NCI-H187 treated with DMSO at 0.1 percent for 48 hours (cell line): ENCODE results near the gene IKZF1.
"Not testable (repeated sequence)": the region's sequence is repeated elsewhere in the genome, so short reads cannot be mapped to it uniquely, and the experiment has no call there.

Source experiments
- DNase-seq: peaks from one replicate; lab custom pipeline; 2025; lab: John Stamatoyannopoulos, UW

IKZF1 gene

GRCh38 chr7:50334341-50334994, 30.0 kb downstream of the IKZF1 start:
- no peak for DNase-seq

GRCh38 chr7:50335230-50335794, 30.8 kb downstream of the IKZF1 start:
- DNase-seq, result no peak

- no peak for DNase-seq
Observed at GRCh38 chr7:50335795-50336754, 31.6 kb downstream of the IKZF1 start.

- no peak for DNase-seq
Observed at GRCh38 chr7:50336894-50337703, 32.6 kb downstream of the IKZF1 start.

GRCh38 chr7:50339472-50339871, 35.0 kb downstream of the IKZF1 start:
- DNase-seq, result not testable (repeated sequence)

GRCh38 chr7:50339990-50340500, 35.5 kb downstream of the IKZF1 start:
- peak; percentile 35 for DNase-seq

- DNase-seq, result no peak
Observed at GRCh38 chr7:50341724-50342123, 37.2 kb downstream of the IKZF1 start.

- no peak for DNase-seq
Observed at GRCh38 chr7:50342616-50343114, 38.1 kb downstream of the IKZF1 start.

- no peak for DNase-seq
Observed at GRCh38 chr7:50346545-50347497, 42.3 kb downstream of the IKZF1 start.

- DNase-seq, result no peak
Observed at GRCh38 chr7:50347693-50348092, 43.2 kb downstream of the IKZF1 start.

- DNase-seq, result no peak
Observed at GRCh38 chr7:50348469-50349162, 44.1 kb downstream of the IKZF1 start.

- DNase-seq, result no peak
Observed at GRCh38 chr7:50349399-50349798, 44.9 kb downstream of the IKZF1 start.

GRCh38 chr7:50349963-50350944, 45.7 kb downstream of the IKZF1 start:
- no peak for DNase-seq

- no peak for DNase-seq
Observed at GRCh38 chr7:50351267-50351666, 46.8 kb downstream of the IKZF1 start.

- DNase-seq, result no peak
Observed at GRCh38 chr7:50352282-50352681, 47.8 kb downstream of the IKZF1 start.

- no peak for DNase-seq
Observed at GRCh38 chr7:50352751-50353150, 48.2 kb downstream of the IKZF1 start.

GRCh38 chr7:50353201-50353600, 48.7 kb downstream of the IKZF1 start:
- DNase-seq, result no peak

- DNase-seq, result no peak
Observed at GRCh38 chr7:50353894-50354595, 49.5 kb downstream of the IKZF1 start.
